ENCODE results near the gene OCEL1.

DNA sequence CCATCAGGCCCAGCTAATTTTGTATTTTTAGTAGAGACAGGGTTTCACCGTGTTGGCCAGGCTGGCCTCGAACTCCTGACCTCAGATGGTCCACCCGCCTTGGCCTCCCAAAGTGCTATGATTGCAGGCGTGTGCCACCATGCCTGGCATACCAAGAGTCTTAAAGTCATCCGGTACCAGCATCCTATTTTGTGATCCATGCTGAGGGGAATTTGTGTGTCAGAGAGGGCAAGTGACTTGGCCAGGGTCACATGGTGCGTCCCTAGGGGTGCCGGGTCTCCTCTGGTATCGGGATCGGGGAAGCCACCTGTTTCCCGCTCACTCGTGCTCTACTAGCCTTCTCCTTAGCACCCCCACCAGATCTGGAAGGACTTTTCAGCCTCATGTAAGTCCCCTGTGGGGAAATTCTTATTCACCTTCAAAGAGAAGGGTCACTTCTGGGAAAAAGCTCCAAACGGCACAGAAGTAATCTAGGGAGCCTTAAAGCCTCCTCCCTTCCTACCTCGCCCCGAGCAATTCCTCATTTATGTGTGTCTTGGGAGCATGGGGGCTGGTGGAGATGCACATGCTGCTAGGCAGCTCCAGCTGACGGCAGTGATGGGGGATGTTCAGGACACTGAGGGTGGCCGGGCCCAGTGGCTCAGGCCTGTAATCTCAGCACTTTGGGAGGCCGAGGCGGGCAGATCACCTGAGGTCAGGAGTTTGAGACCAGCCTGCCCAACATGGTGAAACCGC lies 49.6 kb downstream of the OCEL1 start:
- TF ChIP-seq CTCF (conservative IDR thresholded peaks at IDR 0.05; ENCODE audit: low read length) (no peak), EZH2phosphoT487 (IDR thresholded peaks at IDR 0.05; ENCODE audit: borderline replicate concordance, low read depth, low read length) (no peak)

Measured in OCI-LY7 (cell line).